Stimulated activated memory B cell treated with anti-CD40 and anti-IgM and Interleukin-4, amounts not matched to agents 10 μg/mL and 1 μg/mL and 100 μg/mL, for 72 hours (primary cell): Measurements from ENCODE around the gene PDE3A.

Experiments
- ATAC-seq: fragments of 150-1000 bp; cut with Tn5 transposase; 2 replicates; pipeline ENCODE4 v1.10.0; 2021
- H3K27ac Mint-ChIP-seq: one replicate; pipeline ENCODE4 v1.8.0; 2022; ENCODE audit warnings: mild to moderate bottlenecking, mixed read lengths
- H3K27me3 Mint-ChIP-seq: one replicate; pipeline ENCODE4 v1.8.0; 2022; ENCODE audit warnings: mixed read lengths
- H3K36me3 Mint-ChIP-seq: one replicate; pipeline ENCODE4 v1.8.0; 2022; ENCODE audit warnings: mixed read lengths
- H3K4me1 Mint-ChIP-seq: one replicate; pipeline ENCODE4 v1.8.0; 2022; ENCODE audit warnings: mixed read lengths
- H3K4me3 Mint-ChIP-seq: one replicate; pipeline ENCODE4 v1.8.0; 2022; ENCODE audit warnings: mild to moderate bottlenecking, moderate library complexity, mixed read lengths
- H3K9me3 Mint-ChIP-seq: one replicate; pipeline ENCODE4 v1.8.0; 2022; ENCODE audit warnings: mixed read lengths

Gene PDE3A

DNA sequence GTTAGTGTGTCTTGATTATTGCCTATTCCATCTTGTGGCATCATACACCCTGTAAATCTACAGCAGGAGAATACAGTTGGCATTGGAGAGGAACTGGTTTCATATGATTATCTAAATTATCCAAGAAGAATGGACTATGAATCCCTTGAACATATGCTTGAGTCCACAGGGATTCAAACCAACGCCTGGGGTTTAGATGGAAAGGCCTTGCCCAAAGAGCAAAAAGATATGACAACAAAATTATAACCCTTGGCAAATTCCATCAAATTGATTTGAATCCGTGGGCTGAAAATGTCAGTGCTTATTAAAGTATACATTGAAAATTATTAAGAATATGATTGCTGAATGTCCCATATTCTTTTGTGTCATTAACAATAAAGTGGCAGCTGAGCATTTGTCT, 108.2 kb downstream of the PDE3A start:
- no peaks in the 10 kb centered on the region for H3K36me3 Mint-ChIP-seq
- H3K27me3 Mint-ChIP-seq: no peaks in the 10 kb centered on the region
- no peaks in the 10 kb centered on the region for H3K9me3 Mint-ChIP-seq
- H3K4me1 Mint-ChIP-seq: no peaks in the 10 kb centered on the region
- H3K27ac Mint-ChIP-seq: no peak overlapping the region
- no peak for ATAC-seq
- no peak overlapping the region for H3K4me3 Mint-ChIP-seq

DNA sequence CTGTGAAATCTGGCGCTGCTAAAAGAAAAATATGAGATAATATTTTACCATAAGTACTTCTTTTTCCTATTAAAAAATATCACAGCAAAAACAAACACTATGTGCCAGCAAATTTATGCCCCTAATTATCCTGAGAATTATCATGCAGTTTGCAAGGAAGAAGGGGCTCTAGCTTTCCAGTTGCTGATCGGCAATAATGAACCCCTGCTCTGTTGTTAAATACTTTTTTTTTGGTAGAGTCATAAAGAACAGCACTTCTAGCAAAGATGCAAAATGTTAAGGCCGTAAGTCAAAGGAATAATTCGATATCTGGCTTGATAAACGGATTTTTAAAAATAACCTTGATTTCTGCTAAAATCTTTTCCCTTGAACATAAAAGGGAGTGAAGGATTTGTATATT, 108.9 kb downstream of the PDE3A start:
- Mint-ChIP-seq H3K36me3 (no peaks in the 10 kb centered on the region), H3K4me1 (no peaks in the 10 kb centered on the region), H3K9me3 (no peaks in the 10 kb centered on the region), H3K27me3 (no peaks in the 10 kb centered on the region), H3K4me3 (no peak overlapping the region), H3K27ac (no peak overlapping the region)
- ATAC-seq: no peak

GRCh38 chr12:20477672-20478071, 109.3 kb downstream of the PDE3A start:
- no peaks in the 10 kb centered on the region for H3K9me3 Mint-ChIP-seq
- H3K4me3 Mint-ChIP-seq: no peak overlapping the region
- H3K4me1 Mint-ChIP-seq: no peaks in the 10 kb centered on the region
- H3K27ac Mint-ChIP-seq: no peak overlapping the region
- no peaks in the 10 kb centered on the region for H3K27me3 Mint-ChIP-seq
- no peak for ATAC-seq
- H3K36me3 Mint-ChIP-seq: no peaks in the 10 kb centered on the region

- Mint-ChIP-seq H3K4me1 (no peaks in the 10 kb centered on the region), H3K4me3 (no peak overlapping the region), H3K9me3 (no peaks in the 10 kb centered on the region), H3K27me3 (no peaks in the 10 kb centered on the region), H3K27ac (no peak overlapping the region), H3K36me3 (no peaks in the 10 kb centered on the region)
- ATAC-seq: no peak
Measured at GRCh38 chr12:20482491-20483054, 114.2 kb downstream of the PDE3A start.

DNA sequence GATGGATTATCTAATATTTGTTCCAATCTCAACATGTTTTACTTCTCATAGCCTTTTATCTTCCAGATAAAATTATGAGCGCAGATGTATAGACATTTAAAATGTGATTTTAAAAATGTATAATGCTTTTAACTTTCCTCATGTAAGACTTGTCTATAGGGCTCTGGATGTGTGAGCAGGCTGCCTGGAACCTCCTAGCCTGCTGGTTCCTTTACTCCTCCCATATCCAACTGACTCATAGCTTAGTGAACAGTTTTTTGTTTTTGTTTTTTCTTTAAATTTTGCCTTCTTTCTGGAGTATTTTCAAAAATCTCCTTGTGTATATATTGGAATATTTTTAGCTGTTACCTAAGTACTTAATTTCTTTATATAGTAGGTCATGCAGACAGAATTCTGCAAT, 115.4 kb downstream of the PDE3A start:
- Mint-ChIP-seq H3K9me3 (no peaks in the 10 kb centered on the region), H3K4me3 (no peak overlapping the region), H3K27ac (no peak overlapping the region), H3K36me3 (no peaks in the 10 kb centered on the region), H3K4me1 (no peaks in the 10 kb centered on the region), H3K27me3 (no peaks in the 10 kb centered on the region)
- no peak for ATAC-seq

- Mint-ChIP-seq H3K4me1 (no peaks in the 10 kb centered on the region), H3K36me3 (no peaks in the 10 kb centered on the region), H3K27me3 (no peaks in the 10 kb centered on the region), H3K27ac (no peak overlapping the region), H3K9me3 (no peaks in the 10 kb centered on the region), H3K4me3 (no peak overlapping the region)
- no peak for ATAC-seq
Measured at GRCh38 chr12:20486233-20486632, 117.9 kb downstream of the PDE3A start.

DNA sequence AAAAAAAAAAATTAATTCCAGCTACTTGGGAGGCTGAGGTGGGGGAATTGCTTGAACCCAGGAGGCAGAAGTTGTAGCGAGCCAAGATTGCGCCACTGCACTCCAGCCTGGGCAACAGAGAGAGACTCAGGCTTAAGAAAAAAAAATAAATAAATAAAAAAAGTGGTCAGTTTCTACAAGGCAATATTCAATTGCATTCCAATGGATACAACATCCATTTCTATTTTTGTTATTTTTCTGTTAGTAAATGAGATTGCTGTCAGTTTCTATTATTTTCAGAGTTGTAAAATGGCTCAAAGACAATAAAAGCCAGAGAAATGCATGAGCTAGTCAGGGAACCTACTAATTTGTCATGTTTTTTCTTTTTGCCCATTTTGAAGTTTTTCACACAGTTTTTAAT, 119.2 kb downstream of the PDE3A start:
- no peaks in the 10 kb centered on the region for H3K36me3 Mint-ChIP-seq
- ATAC-seq: no peak
- no peaks in the 10 kb centered on the region for H3K9me3 Mint-ChIP-seq
- no peaks in the 10 kb centered on the region for H3K27me3 Mint-ChIP-seq
- no peak overlapping the region for H3K27ac Mint-ChIP-seq
- no peak overlapping the region for H3K4me3 Mint-ChIP-seq
- H3K4me1 Mint-ChIP-seq: peaks cover 4% of the 10 kb centered on the region

DNA sequence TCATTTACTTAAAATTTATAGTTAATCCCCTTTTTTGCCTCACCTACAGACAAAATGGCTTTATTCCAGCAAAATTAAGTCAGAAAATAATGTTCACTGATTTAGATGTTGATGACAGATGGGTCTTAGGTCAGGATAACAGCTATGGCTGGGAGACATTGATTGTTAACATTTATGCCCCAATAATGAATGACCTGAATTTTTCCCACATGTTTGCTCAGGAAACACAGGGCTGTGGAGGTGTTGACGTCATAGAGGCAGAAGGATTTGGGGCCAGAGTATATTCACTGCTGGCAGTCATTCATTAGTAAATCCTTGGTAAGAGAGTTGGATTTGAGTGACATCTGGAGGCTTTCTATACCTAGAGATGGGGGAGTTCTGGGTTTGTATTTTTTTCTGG, 121.3 kb downstream of the PDE3A start:
- no peak overlapping the region for H3K4me3 Mint-ChIP-seq
- ATAC-seq: no peak
- no peaks in the 10 kb centered on the region for H3K36me3 Mint-ChIP-seq
- peaks cover 4% of the 10 kb centered on the region for H3K4me1 Mint-ChIP-seq
- H3K27me3 Mint-ChIP-seq: no peaks in the 10 kb centered on the region
- no peak overlapping the region for H3K27ac Mint-ChIP-seq
- H3K9me3 Mint-ChIP-seq: no peaks in the 10 kb centered on the region

GRCh38 chr12:20490213-20490612, 121.9 kb downstream of the PDE3A start:
- Mint-ChIP-seq H3K9me3 (no peaks in the 10 kb centered on the region), H3K4me3 (no peak overlapping the region), H3K27me3 (no peaks in the 10 kb centered on the region), H3K27ac (no peak overlapping the region), H3K36me3 (no peaks in the 10 kb centered on the region), H3K4me1 (peaks cover 4% of the 10 kb centered on the region)
- no peak for ATAC-seq

DNA sequence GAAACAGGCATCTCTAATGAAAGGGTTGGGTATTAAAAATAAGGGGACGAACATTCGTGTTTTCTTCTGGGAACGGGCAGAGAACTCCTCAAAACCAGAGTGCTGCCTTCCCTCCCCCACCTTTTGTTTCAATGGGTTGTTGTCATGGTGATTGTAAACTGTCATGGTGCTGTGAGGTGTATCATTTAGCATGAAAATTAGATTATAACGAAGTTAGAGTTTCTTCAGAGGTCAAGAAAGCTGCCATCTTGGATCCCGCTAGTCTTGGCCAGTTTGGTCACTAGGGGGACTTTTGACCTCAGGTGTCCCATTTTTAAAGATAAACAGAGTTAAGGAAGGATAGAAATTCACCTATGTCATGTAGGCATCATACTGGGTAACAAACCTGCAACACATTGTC, 123.0 kb downstream of the PDE3A start:
- H3K27me3 Mint-ChIP-seq: no peaks in the 10 kb centered on the region
- no peaks in the 10 kb centered on the region for H3K36me3 Mint-ChIP-seq
- no peak for ATAC-seq
- H3K4me3 Mint-ChIP-seq: no peak overlapping the region
- peaks cover 4% of the 10 kb centered on the region for H3K4me1 Mint-ChIP-seq
- H3K9me3 Mint-ChIP-seq: no peaks in the 10 kb centered on the region
- no peak overlapping the region for H3K27ac Mint-ChIP-seq

DNA sequence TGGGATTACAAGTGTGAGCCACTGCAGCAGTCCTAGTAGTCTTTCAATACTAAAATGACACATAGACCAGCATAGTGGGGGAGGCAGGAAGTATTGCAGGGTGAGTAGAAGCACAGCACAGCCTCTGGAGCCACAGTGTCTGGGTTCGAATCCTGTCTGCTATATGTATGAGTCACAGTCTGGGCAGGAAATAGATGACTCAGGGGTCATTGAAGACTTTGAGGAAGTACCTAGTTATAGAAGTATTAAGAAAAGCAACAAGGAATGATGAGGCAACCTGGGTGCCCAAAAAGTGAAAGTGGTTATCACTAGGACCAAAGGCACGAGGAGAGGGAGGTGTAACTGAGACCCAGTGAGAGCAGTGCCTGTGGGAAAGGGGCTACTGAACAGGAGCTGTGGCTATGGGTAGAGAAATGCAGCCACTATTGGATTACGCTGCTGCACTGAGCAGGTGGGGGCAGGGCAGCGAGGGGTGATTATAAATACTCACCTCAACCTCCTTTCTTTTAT, 124.0 kb downstream of the PDE3A start:
- H3K4me1 Mint-ChIP-seq: peaks cover 4% of the 10 kb centered on the region
- no peak for ATAC-seq
- H3K36me3 Mint-ChIP-seq: no peaks in the 10 kb centered on the region
- H3K4me3 Mint-ChIP-seq: no peak overlapping the region
- H3K9me3 Mint-ChIP-seq: no peaks in the 10 kb centered on the region
- H3K27ac Mint-ChIP-seq: no peak overlapping the region
- H3K27me3 Mint-ChIP-seq: no peaks in the 10 kb centered on the region

DNA sequence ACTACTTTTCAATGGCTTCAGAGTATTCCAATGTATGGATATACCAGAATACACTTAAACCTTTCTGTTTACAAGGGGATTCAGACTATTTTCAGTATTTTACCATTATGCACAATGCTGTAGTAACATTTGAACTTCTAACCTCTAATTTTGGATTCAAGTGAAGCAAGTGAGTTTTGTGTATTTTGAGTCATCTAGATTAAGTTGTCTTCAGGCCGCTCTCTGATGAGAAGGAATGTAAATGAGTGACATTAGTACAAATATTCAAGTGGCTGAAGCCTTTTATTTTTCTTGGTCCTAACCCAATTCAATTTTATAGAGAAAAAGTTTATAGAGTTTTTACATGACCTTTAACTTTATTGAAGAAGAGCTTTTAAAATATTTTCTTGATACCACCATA, 125.6 kb downstream of the PDE3A start:
- H3K27ac Mint-ChIP-seq: no peak overlapping the region
- no peaks in the 10 kb centered on the region for H3K36me3 Mint-ChIP-seq
- H3K27me3 Mint-ChIP-seq: no peaks in the 10 kb centered on the region
- H3K9me3 Mint-ChIP-seq: no peaks in the 10 kb centered on the region
- ATAC-seq: no peak
- H3K4me1 Mint-ChIP-seq: peaks cover 4% of the 10 kb centered on the region
- H3K4me3 Mint-ChIP-seq: no peak overlapping the region

GRCh38 chr12:20494851-20495250, 126.5 kb downstream of the PDE3A start:
- Mint-ChIP-seq H3K27ac (no peak overlapping the region), H3K9me3 (no peaks in the 10 kb centered on the region), H3K4me3 (no peak overlapping the region), H3K36me3 (no peaks in the 10 kb centered on the region), H3K27me3 (no peaks in the 10 kb centered on the region), H3K4me1 (peaks cover 4% of the 10 kb centered on the region)
- no peak for ATAC-seq

- Mint-ChIP-seq H3K27me3 (no peaks in the 10 kb centered on the region), H3K27ac (no peak overlapping the region), H3K4me3 (no peak overlapping the region), H3K4me1 (peaks cover 4% of the 10 kb centered on the region), H3K9me3 (no peaks in the 10 kb centered on the region), H3K36me3 (no peaks in the 10 kb centered on the region)
- ATAC-seq: no peak
Measured at GRCh38 chr12:20495997-20496396, 127.7 kb downstream of the PDE3A start.

DNA sequence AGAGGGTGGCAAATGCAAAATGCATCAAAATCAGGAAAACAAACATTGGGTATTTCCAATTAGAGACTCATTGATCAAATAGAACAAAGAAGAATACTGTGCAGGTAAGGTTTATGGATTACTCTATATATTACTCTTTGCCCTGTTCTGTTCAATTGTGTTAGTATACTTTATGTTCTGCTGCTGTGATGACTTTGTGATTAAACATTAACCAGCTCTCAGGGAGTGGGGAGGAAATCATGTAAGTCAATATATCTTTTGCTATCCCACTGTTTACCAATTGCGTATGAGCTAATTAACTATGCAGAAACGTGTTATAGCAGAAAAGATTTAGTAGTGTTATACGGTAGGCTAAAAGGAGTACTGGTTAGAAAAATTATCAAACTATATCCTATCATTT, 129.4 kb downstream of the PDE3A start:
- Mint-ChIP-seq H3K27ac (no peak overlapping the region), H3K9me3 (no peaks in the 10 kb centered on the region), H3K36me3 (no peaks in the 10 kb centered on the region), H3K4me1 (no peaks in the 10 kb centered on the region), H3K27me3 (no peaks in the 10 kb centered on the region), H3K4me3 (no peak overlapping the region)
- ATAC-seq: no peak

DNA sequence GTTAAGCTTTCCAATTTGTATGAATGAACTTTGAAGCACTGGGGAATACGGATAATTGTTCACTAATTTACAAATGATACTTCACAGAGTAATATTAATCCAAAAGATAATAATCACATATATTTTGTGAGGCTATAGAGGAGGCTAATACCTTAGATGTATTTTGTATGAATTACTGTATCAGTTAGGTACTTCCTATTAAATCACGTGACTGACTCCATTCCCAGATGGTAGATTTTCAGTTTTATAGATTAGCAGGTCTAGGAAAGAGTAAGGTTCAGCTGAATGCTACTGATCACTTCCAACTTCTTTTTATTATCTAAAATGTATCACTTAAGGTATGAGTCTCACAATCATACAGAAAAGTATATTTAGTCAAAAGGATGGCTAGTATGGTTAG, 133.6 kb downstream of the PDE3A start:
- Mint-ChIP-seq H3K9me3 (no peaks in the 10 kb centered on the region), H3K4me3 (no peak overlapping the region), H3K27ac (no peak overlapping the region), H3K27me3 (no peaks in the 10 kb centered on the region), H3K4me1 (no peaks in the 10 kb centered on the region), H3K36me3 (no peaks in the 10 kb centered on the region)
- no peak for ATAC-seq

DNA sequence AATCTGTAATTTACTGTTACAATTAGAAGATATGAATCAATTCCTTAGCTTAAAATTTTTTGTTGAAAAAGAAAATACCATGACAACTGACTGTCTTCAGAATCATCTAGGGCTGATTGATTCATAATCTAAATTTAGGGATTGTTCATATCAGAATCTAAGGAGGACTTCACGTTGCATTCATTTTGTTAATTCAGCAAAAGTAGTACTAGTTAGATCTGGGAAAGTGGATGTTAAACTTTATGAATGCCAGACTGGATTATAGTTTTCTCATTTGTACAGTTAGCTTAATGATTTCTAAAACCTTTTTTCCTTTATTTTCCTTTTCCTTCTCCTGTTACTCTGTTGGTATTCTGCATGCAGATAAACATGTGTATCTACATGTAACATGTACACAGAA, 135.5 kb downstream of the PDE3A start:
- no peak for ATAC-seq
- no peaks in the 10 kb centered on the region for H3K4me1 Mint-ChIP-seq
- H3K36me3 Mint-ChIP-seq: no peaks in the 10 kb centered on the region
- no peak overlapping the region for H3K4me3 Mint-ChIP-seq
- no peak overlapping the region for H3K27ac Mint-ChIP-seq
- no peaks in the 10 kb centered on the region for H3K9me3 Mint-ChIP-seq
- no peaks in the 10 kb centered on the region for H3K27me3 Mint-ChIP-seq
